Progenitor cell of endocrine pancreas (in vitro differentiated cells): Measurements from ENCODE around the gene LIN54. TPM values are rescaled to one million over a fixed set of nuclear protein-coding genes. Genes with fewer than 3 reads are reported as not detected.
"Not testable (repeated sequence)": the region's sequence is repeated elsewhere in the genome, so short reads cannot be mapped to it uniquely, and the experiment has no call there.

Experiments
- DNase-seq: peaks from one replicate; pipeline ENCODE4 v3.0.0; 2021; ENCODE audit warnings: low spot score; ENCODE audit not compliant: unreplicated experiment
- H3K27ac Mint-ChIP-seq: 2 replicates; pipeline ENCODE4 v1.8.0; 2021; ENCODE audit warnings: mild to moderate bottlenecking, moderate library complexity, mixed read lengths
- H3K27me3 Mint-ChIP-seq: 2 replicates; pipeline ENCODE4 v1.8.0; 2021; ENCODE audit warnings: mixed read lengths
- H3K36me3 Mint-ChIP-seq: 2 replicates; pipeline ENCODE4 v1.8.0; 2022; ENCODE audit warnings: mixed read lengths; ENCODE audit not compliant: insufficient read depth
- H3K4me1 Mint-ChIP-seq: 2 replicates; pipeline ENCODE4 v1.8.0; 2021; ENCODE audit warnings: low read depth, mixed read lengths
- H3K4me3 Mint-ChIP-seq: 2 replicates; pipeline ENCODE4 v1.8.0; 2021; ENCODE audit warnings: low read depth, mild to moderate bottlenecking, moderate library complexity, mixed read lengths
- H3K9me3 Mint-ChIP-seq: 2 replicates; pipeline ENCODE4 v1.8.0; 2021; ENCODE audit warnings: low read depth, mixed read lengths
- total RNA-seq: library from RNA; stranded (reverse); gene quantifications from 2 replicates; pipeline ENCODE4 v1.2.1, GENCODE V29; 2021
- TF ChIP-seq, protein P1 (sequence below): fragments of 200-600 bp; sonication (generic); IDR thresholded peaks from one replicate; pipeline ENCODE4 v1.5.0; 2021; ENCODE audit warnings: antibody characterized with exemption, mild to moderate bottlenecking; ENCODE audit not compliant: unreplicated experiment

LIN54 gene
- total RNA-seq, 1 donor from 2014 or later, result 19.6 TPM

DNA sequence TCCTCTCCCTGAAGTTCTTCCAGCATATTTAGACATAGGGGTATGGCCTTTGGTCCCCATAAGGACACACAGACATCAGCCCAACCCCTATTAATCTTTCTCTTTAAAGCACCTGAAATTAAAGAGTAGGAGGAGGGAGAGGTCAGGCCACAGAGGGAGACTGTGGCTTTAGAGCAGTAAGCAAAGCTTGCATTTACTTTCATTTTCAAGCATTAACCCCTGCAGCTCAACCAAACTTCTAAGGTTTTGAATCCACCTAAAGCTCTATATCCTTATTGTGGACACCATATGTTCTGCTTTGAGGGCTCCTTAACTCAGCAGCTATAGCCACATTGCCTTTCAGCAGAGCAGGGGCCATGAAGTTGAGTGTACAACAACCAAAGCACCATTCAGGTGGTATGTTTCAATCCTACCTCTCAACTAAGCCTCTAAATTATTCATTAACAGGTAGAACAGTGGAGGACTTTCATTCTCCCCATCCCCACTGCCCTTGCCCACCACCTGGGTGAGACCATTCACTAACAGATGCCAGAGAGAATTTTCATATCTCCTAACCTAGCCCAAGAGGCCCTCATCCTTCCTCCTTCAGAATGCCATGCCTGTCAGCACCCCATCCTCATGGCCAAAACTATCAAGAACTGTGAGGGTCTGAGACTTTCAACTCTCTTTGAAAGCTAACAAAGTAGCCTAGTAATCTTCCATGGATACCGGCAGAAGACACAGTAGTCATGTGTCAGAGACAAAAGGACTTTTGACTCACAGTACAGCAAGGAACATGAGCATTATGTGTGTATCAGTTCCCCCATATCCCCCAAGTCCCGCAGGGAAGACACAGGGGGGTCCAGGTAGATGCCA is 20.8 kb downstream of the LIN54 start:
- Mint-ChIP-seq H3K4me1 (peaks cover 8% of the 10 kb centered on the region), H3K36me3 (peaks cover 14% of the 10 kb centered on the region), H3K9me3 (peaks cover 6% of the 10 kb centered on the region), H3K4me3 (no peak overlapping the region), H3K27me3 (no peaks in the 10 kb centered on the region), H3K27ac (peak overlapping the region; percentile 56)
- TF ChIP-seq, protein P1, sequence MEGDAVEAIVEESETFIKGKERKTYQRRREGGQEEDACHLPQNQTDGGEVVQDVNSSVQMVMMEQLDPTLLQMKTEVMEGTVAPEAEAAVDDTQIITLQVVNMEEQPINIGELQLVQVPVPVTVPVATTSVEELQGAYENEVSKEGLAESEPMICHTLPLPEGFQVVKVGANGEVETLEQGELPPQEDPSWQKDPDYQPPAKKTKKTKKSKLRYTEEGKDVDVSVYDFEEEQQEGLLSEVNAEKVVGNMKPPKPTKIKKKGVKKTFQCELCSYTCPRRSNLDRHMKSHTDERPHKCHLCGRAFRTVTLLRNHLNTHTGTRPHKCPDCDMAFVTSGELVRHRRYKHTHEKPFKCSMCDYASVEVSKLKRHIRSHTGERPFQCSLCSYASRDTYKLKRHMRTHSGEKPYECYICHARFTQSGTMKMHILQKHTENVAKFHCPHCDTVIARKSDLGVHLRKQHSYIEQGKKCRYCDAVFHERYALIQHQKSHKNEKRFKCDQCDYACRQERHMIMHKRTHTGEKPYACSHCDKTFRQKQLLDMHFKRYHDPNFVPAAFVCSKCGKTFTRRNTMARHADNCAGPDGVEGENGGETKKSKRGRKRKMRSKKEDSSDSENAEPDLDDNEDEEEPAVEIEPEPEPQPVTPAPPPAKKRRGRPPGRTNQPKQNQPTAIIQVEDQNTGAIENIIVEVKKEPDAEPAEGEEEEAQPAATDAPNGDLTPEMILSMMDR, result no peak
- no peak for DNase-seq

GRCh38 chr4:82988323-82988832 is 22.2 kb downstream of the LIN54 start:
- H3K4me3 Mint-ChIP-seq, result no peak overlapping the region
- H3K36me3 Mint-ChIP-seq, result peaks cover 18% of the 10 kb centered on the region
- no peak overlapping the region for H3K27ac Mint-ChIP-seq
- H3K4me1 Mint-ChIP-seq, result peaks cover 8% of the 10 kb centered on the region
- H3K9me3 Mint-ChIP-seq, result peaks cover 6% of the 10 kb centered on the region
- H3K27me3 Mint-ChIP-seq, result no peaks in the 10 kb centered on the region
- DNase-seq, result no peak
- TF ChIP-seq, protein P1, result no peak

DNA sequence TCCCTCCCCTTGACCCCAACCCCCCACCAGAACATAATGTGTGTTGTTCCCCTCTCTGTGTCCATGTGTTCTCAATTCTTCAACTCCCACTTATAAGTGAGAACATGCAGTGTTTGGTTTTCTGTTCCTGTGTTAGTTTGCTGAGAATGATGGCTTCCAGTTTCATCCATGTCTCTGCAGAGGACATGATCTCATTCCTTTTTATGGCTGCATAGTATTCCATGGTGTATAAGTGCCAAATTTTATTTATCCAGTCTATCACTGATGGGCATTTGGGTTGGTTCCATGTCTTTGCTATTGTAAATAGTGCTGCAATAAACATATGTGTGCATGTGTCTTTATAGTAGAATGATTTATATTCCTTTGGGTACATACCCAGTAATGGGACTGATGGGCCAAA is 23.1 kb downstream of the LIN54 start:
- peaks cover 18% of the 10 kb centered on the region for H3K36me3 Mint-ChIP-seq
- not testable (repeated sequence) for H3K9me3 Mint-ChIP-seq, H3K27me3 Mint-ChIP-seq, H3K4me1 Mint-ChIP-seq, DNase-seq, H3K27ac Mint-ChIP-seq, H3K4me3 Mint-ChIP-seq

DNA sequence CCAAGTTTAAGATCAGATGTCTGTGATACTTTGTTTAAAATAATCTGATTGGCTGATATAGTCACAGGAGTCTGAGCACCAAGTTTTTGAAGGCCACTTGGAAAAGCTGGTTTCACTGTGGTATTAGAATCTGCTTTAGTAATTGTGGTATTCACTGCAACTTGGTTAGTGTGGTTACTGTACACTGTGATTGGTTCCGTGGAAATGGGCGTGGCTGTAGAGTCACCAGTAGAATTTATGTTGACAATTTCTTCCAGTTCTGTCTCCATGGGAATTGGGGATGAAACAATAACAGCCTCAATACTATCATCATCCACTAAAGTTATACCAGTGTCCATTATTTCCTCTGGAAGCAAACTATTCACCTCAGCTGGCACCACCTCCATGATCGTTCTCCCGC is 26.2 kb downstream of the LIN54 start:
- no peak for DNase-seq
- TF ChIP-seq, protein P1, result no peak
- H3K27ac Mint-ChIP-seq, result no peak overlapping the region
- peaks cover 12% of the 10 kb centered on the region for H3K36me3 Mint-ChIP-seq
- H3K9me3 Mint-ChIP-seq, result peaks cover 3% of the 10 kb centered on the region
- no peak overlapping the region for H3K4me3 Mint-ChIP-seq
- H3K4me1 Mint-ChIP-seq, result peaks cover 2% of the 10 kb centered on the region
- no peaks in the 10 kb centered on the region for H3K27me3 Mint-ChIP-seq

- DNase-seq, result no peak
- H3K36me3 Mint-ChIP-seq, result peaks cover 9% of the 10 kb centered on the region
- TF ChIP-seq, protein P1, result no peak
- no peaks in the 10 kb centered on the region for H3K4me1 Mint-ChIP-seq
- no peak overlapping the region for H3K4me3 Mint-ChIP-seq
- no peaks in the 10 kb centered on the region for H3K27me3 Mint-ChIP-seq
- H3K27ac Mint-ChIP-seq, result no peak overlapping the region
- H3K9me3 Mint-ChIP-seq, result no peaks in the 10 kb centered on the region
Measured at GRCh38 chr4:82983444-82983843, 27.2 kb downstream of the LIN54 start.

DNA sequence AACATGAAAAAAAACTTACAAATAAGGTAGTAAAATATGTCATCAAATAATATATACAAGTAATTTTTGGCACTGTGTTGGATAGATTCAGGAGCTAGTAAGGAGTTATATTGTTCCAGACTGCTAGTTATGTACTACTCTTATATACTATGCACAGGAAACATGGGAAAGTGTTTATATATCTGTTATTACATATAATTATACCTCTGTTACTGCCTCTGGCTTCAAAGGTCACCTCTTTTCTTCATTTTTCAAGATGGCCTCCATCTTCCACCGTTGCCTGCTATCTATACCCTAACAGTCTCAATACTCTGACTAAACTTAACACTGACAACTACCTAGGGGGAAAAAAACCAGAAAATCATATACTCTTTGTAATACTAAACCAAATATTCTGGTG is 29.5 kb downstream of the LIN54 start:
- Mint-ChIP-seq H3K9me3 (no peaks in the 10 kb centered on the region), H3K4me1 (no peaks in the 10 kb centered on the region), H3K36me3 (peaks cover 5% of the 10 kb centered on the region), H3K27ac (no peak overlapping the region), H3K27me3 (no peaks in the 10 kb centered on the region), H3K4me3 (no peak overlapping the region)
- DNase-seq, result no peak
- TF ChIP-seq, protein P1, result no peak
